OCI-LY7 (cell line): ENCODE results near the gene GDE1.

Source experiments
- CTCF ChIP-seq: fragments of 200-600 bp; sonication (generic); conservative IDR thresholded peaks from 2 replicates; pipeline ENCODE4 v1.5.1; 2014; ENCODE audit warnings: mild to moderate bottlenecking, antibody characterized with exemption, low read length, moderate library complexity, mixed read lengths
- EZH2phosphoT487 ChIP-seq: fragments of 200-600 bp; sonication (generic); IDR thresholded peaks from 2 replicates; pipeline ENCODE4 v1.6.1; 2018; ENCODE audit warnings: low read depth, borderline replicate concordance, mild to moderate bottlenecking, mixed run types, antibody characterized with exemption, low read length, moderate library complexity, mixed read lengths

- TF ChIP-seq CTCF (no peak), EZH2phosphoT487 (no peak)
Measured at GRCh38 chr16:19567560-19567959, 45.7 kb upstream of the GDE1 start.
